Lower leg skin (tissue), 4 donors: Measurements from ENCODE around the gene APBA2. TPM values are rescaled to one million over a fixed set of nuclear protein-coding genes. Genes with fewer than 3 reads are reported as not detected.

Experiments
- DNase-seq, 2 donors: peaks; one replicate each; pipeline ENCODE4 v3.0.0-alpha.2; 2019; ENCODE audit warnings: low spot score in 2 of 2
- H3K4me3 ChIP-seq: fragments of 200-600 bp; sonication (generic); 2 replicates; pipeline ENCODE4 v1.5.1; 2017; ENCODE audit warnings: mild to moderate bottlenecking, low read depth; ENCODE audit not compliant: poor library complexity, severe bottlenecking
- POLR2A ChIP-seq, 2 donors: fragments of 450-650 bp; IDR thresholded peaks; one replicate each; pipeline ENCODE4 v1.6.1; 2016 to 2017; ENCODE audit warnings: antibody characterized with exemption in 2 of 2, mild to moderate bottlenecking in 1 of 2, moderate library complexity in 1 of 2
- WGBS, 2 donors: methylation state at CpG; one replicate each; pipeline ENCODE4 v1.1.5; 2018; 5-methylcytosine and 5-hydroxymethylcytosine counted together
- intact Hi-C: fragments of 100-400 bp; cut with DNase I; formaldehyde crosslinking; loops from one replicate; pipeline ENCODE4 v1.15.0; 2023; ENCODE audit warnings: low total_unique reads
- total RNA-seq, 4 donors: library from RNA; depleted of rRNA; stranded (reverse); fragments of >200 nt; gene quantifications; one replicate each; pipeline ENCODE4 v1.1.0, GENCODE V29; 2016
- TF ChIP-seq, protein P1 (sequence below), 3 donors: fragments of 450-650 bp; IDR thresholded peaks; one replicate each; pipeline ENCODE4 v1.5.1; 2016; ENCODE audit warnings: antibody characterized with exemption in 3 of 3, mild to moderate bottlenecking in 3 of 3, moderate library complexity in 2 of 3

APBA2 gene
- total RNA-seq, 4 donors from 2014 or later, result 0.80 to 1.9 (median 1.6) TPM

- WGBS, 2 donors, result 78 to 87% methylated on average over 10 of the region's 10 CpGs
- no peak for DNase-seq
- TF ChIP-seq POLR2A (IDR thresholded peaks at IDR 0.05), result no peak
- TF ChIP-seq, protein P1, sequence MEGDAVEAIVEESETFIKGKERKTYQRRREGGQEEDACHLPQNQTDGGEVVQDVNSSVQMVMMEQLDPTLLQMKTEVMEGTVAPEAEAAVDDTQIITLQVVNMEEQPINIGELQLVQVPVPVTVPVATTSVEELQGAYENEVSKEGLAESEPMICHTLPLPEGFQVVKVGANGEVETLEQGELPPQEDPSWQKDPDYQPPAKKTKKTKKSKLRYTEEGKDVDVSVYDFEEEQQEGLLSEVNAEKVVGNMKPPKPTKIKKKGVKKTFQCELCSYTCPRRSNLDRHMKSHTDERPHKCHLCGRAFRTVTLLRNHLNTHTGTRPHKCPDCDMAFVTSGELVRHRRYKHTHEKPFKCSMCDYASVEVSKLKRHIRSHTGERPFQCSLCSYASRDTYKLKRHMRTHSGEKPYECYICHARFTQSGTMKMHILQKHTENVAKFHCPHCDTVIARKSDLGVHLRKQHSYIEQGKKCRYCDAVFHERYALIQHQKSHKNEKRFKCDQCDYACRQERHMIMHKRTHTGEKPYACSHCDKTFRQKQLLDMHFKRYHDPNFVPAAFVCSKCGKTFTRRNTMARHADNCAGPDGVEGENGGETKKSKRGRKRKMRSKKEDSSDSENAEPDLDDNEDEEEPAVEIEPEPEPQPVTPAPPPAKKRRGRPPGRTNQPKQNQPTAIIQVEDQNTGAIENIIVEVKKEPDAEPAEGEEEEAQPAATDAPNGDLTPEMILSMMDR (IDR thresholded peaks at IDR 0.05), result no peak
- H3K4me3 ChIP-seq, result no peak overlapping the region
- intact Hi-C loops, result no loop called here
These were observed 35.6 kb downstream of the APBA2 start for GRCh38 chr15:28921336-28921735.

DNA sequence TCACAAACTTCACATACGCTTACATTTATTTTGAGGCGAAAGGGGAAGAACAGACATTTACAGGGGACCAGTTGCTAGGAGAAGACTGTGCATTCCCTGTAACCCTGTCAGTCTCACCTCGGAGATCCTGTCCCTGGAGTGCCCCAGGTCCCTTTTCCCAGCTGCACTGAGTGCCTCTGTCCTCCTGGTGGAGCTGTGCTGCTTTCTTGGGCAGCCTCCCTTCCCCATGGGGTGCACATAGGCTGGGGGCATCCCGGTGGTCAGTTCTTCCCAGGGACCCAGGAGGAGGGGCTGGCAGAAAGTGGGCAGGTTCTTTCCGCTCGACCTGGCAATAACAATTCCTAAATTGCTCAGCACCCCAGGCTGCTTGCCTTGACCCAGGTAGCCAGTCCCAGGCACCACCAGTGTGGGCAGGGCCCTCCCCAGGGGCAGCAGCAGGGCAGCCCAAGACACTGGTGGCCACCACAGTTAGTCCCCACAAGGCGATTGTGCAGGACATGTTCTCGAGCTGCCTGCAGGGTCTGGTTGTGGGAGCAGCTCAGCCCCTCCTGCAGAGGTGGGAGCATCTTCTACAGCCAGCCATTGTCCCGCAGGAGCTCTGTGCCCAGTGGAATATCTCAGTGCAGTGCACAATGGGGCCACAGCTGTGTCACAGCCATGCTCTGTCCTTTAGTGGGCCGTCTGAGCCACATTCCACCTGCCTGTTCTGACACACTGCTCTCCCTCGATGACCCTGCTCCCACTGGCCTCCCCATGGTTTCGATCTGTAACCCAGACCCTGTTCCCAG lies 36.3 kb downstream of the APBA2 start:
- 82 to 86% methylated on average over 12 of the region's 12 CpGs for WGBS, 2 donors
- H3K4me3 ChIP-seq, result no peak overlapping the region
- TF ChIP-seq, protein P1 (IDR thresholded peaks at IDR 0.05), result no peak
- no peak for TF ChIP-seq POLR2A (IDR thresholded peaks at IDR 0.05)
- intact Hi-C loops, result no loop called here
- DNase-seq, result no peak

GRCh38 chr15:28922707-28923012 lies 36.9 kb downstream of the APBA2 start:
- intact Hi-C loops, result no loop called here
- no peak for DNase-seq
- WGBS, 2 donors, result 83 to 90% methylated on average over 5 of the region's 5 CpGs
- no peak overlapping the region for H3K4me3 ChIP-seq
- no peak for TF ChIP-seq POLR2A (IDR thresholded peaks at IDR 0.05)
- TF ChIP-seq, protein P1 (IDR thresholded peaks at IDR 0.05), result no peak

- TF ChIP-seq, protein P1 (IDR thresholded peaks at IDR 0.05), result no peak
- TF ChIP-seq POLR2A (IDR thresholded peaks at IDR 0.05), result no peak
- intact Hi-C loops, result no loop called here
- no peak for DNase-seq
- no peak overlapping the region for H3K4me3 ChIP-seq
- 82 to 85% methylated on average over 8 of the region's 8 CpGs for WGBS, 2 donors
These were observed 38.0 kb downstream of the APBA2 start for GRCh38 chr15:28923726-28924280.

- intact Hi-C loops, result no loop called here
- TF ChIP-seq, protein P1 (IDR thresholded peaks at IDR 0.05), result no peak
- no peak overlapping the region for H3K4me3 ChIP-seq
- DNase-seq, result no peak
- 91 to 94% methylated on average over 5 of the region's 5 CpGs for WGBS, 2 donors
These were observed 41.3 kb downstream of the APBA2 start for GRCh38 chr15:28927043-28927442.
